ENCODE measurements around the gene MRPS31.
"Not testable (repeated sequence)": the region's sequence is repeated elsewhere in the genome, so short reads cannot be mapped to it uniquely, and the experiment has no call there.

The MRPS31 gene

GRCh38 chr13:40756042-40756441 is 14.9 kb downstream of the MRPS31 start:
- no peak for DNase-seq

GRCh38 chr13:40755082-40755700 is 15.8 kb downstream of the MRPS31 start:
- no peak for DNase-seq

GRCh38 chr13:40749327-40749726 is 21.7 kb downstream of the MRPS31 start:
- DNase-seq: no peak

GRCh38 chr13:40735232-40735548 is 35.8 kb downstream of the MRPS31 start:
- DNase-seq: peak; percentile 9

DNA sequence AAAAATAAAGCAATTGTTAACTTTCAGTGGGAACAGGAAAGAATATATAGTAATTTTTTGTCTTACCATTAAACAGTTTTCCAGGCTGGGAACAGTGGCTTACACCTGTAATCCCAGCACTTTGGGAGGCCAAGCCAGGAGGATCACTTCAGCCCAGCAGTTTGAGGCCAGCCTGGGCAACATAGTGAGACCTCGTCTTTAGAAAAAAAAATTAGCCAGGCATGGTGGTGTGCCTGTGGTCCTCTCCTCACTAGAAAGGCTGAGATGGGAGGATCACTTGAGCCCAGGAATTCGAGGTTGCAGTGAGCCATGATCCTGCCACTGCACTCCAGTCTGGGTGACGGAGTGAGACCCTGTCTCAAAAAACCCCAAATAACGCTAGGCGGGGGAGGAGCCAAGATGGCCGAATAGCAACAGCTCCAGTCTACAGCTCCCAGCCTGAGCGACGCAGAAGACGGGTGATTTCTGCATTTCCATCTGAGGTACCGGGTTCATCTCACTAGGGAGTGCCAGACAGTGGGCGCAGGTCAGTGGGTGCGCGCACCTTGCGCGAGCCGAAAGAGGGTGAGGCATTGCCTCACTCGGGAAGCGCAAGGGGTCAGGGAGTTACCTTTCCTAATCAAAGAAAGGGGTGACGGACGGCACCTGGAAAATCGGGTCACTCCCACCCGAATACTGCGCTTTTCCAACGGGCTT is 36.3 kb downstream of the MRPS31 start:
- not testable (repeated sequence) for DNase-seq

GRCh38 chr13:40732658-40733057 is 38.3 kb downstream of the MRPS31 start:
- no peak for DNase-seq

GRCh38 chr13:40728595-40728994 is 42.4 kb downstream of the MRPS31 start:
- no peak for DNase-seq

GRCh38 chr13:40714433-40714832 is 56.6 kb downstream of the MRPS31 start:
- DNase-seq: not testable (repeated sequence)

GRCh38 chr13:40706439-40706838 is 64.6 kb downstream of the MRPS31 start:
- peak; percentile 2 for DNase-seq

DNA sequence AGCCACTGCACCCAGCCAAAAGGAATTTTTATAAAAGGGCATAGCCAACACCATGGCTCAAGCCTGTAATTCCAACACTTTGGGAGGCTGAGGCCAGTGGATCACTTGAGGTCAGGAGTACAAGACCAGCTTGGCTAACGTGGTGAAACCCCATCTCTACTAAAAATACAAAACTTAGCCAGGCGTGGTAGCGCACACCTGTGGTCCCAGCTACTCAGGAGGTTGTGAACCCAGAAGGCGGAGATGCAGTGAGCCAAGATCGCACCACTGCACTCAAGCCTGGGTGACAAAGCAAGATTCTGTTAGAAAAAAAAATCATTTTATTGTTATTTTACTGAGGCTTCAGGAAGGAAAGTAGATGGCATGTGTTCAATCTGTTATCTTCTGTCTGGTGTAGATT is 73.3 kb downstream of the MRPS31 start:
- DNase-seq: no peak

DNA sequence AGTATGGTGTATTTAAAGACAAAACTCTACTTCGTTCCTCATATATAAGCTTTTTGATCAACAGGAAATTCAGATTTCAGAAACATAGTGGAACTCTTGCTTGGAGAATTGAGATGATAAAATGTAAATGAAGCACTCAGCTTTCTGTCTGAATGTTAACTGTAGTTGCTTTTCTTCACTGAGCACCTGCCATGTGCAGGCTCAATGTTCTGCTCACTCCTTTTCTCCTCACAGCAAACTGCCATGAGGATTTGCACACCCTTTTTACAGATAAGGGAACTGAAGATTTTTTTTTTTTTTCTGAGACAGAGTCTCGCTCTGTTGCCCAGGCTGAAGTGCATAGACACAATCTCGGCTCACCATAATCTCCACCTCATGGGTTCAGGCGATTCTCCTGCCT is 76.6 kb downstream of the MRPS31 start:
- no peak for DNase-seq

GRCh38 chr13:40692946-40693345 is 78.0 kb downstream of the MRPS31 start:
- no peak for DNase-seq

DNA sequence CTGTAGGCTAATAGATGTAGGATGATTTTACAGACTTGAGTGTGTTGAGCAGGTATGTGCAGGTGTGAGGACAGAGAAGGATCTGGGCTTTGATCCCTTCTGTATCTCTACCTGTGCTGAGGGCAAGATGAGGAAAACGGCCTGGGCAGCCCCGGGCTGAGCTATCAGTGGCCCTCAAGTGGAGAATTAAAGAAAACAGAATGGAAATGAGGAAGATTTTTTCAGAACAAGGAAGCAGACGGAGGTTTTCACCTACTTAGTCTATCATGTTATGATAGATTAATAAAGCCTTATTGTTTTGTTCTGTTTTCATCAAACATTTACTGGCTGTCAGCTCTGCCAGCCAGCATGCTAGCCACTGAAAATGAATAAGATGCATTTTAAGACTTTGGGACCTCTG is 82.2 kb downstream of the MRPS31 start:
- DNase-seq: no peak

- peak; percentile 36 for DNase-seq
Measured at GRCh38 chr13:40682449-40683240, 88.3 kb downstream of the MRPS31 start.

DNA sequence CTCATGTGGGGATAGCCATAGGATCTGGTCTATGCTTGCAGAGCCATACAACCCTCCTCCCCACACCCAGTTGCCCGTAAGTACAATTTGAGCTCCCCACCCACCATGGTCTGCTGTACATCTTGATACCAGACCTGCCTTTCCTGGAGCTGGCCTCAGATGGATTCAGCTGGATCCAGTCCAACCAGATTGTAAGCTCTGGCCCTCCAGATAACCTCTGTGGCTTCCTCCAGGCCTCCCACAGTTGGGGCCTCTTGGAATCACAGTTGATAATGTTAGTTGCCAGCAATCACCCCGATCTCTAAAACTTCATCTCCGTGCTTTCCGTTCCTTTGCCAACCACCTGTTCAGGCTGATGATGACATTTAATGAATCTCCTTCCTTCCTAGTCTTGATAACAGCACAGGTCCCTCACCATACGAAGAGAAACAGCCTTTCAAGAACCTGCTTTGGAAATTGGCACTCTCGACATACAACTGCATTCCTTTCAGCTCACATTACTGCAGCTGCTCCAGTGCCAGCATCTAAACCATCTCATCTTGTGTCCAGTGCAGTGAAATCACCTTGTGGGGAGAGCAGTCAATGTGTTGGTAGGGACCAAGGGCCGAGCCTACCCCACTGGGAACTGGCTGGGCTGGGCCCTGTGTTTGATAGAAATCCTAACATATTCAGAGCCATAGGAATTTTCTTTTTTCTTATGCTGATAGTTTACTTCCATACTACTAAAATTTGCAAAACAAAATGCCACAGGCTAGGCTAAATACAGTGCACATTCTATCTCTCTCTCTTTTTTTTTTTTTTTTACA is 89.4 kb downstream of the MRPS31 start:
- no peak for DNase-seq

DNA sequence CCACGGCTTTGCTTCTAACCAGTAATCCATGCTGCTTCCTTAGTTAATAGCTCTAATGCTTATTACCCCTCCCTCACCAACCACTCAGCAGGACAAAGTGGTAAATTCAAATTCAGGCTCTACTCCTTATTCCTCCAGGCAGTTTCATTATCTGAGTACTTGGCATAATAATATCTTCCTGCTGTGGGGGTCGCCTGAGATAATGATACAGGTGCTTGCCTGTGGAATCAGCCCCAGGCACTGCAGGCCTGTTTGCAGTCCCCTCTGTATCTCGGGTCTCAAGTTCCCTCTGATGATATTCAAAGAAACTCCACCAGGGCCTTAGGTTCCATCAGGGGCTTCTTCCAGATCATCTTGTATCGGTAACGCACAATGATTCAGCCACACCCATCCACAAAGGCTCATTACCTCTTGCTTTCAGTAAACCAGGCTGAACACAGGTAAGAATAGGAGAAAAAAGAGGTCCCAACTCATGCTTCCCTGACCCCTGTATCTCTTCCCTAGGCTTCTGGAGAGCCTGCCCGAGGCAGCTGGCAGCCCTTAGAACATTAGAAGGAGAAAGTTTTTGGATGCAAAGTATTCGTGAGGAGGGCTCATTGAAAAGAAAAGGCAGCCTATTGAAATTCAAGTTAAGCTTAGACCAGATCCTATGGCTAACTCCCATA is 90.2 kb downstream of the MRPS31 start:
- DNase-seq: no peak

DNA sequence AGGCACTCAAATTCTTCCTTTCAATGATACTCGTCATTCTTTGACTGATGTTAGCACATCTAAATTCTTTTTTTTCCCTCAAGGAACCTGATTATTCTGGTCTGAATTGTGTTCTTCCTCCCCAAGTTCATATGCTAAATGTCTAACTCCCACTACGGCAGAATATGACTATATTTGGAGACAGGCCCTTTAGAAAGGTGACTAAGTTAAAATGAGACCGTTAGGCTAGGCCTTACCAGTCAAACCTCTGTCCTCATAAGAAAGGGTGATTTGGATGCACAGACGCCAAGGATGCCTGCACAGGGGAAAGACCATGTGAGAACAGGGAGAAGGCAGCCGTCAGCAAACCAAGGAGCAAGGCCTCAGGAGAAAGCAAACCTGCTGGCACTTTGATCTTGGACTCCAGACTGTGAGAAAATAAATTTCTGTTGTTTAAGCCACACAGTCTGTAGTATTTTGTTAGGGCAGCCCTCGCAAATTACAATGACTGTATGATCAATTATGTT is 91.5 kb downstream of the MRPS31 start:
- no peak for DNase-seq
